Measurements from ENCODE around the gene SHROOM3.

Gene SHROOM3

GRCh38 chr4:76498550-76498949 is 63.5 kb downstream of the SHROOM3 start:
- DNase-seq, result no peak

- no peak for DNase-seq
Observed at GRCh38 chr4:76499461-76499860, 64.4 kb downstream of the SHROOM3 start.

GRCh38 chr4:76502886-76503285 is 67.9 kb downstream of the SHROOM3 start:
- DNase-seq, result no peak

GRCh38 chr4:76504613-76505465 is 69.8 kb downstream of the SHROOM3 start:
- no peak for DNase-seq

GRCh38 chr4:76511947-76512346 is 76.9 kb downstream of the SHROOM3 start:
- DNase-seq, result no peak

- DNase-seq, result no peak
Observed at GRCh38 chr4:76513482-76513881, 78.5 kb downstream of the SHROOM3 start.

- no peak for DNase-seq
Observed at GRCh38 chr4:76514087-76514486, 79.1 kb downstream of the SHROOM3 start.

GRCh38 chr4:76515975-76516843 is 81.2 kb downstream of the SHROOM3 start:
- DNase-seq, result no peak

- no peak for DNase-seq
Observed at GRCh38 chr4:76518241-76518640, 83.2 kb downstream of the SHROOM3 start.

- DNase-seq, result no peak
Observed at GRCh38 chr4:76523593-76523992, 88.6 kb downstream of the SHROOM3 start.

- no peak for DNase-seq
Observed at GRCh38 chr4:76525751-76526150, 90.7 kb downstream of the SHROOM3 start.

GRCh38 chr4:76526585-76526990 is 91.6 kb downstream of the SHROOM3 start:
- DNase-seq, result no peak

- no peak for DNase-seq
Observed at GRCh38 chr4:76527666-76528065, 92.6 kb downstream of the SHROOM3 start.

GRCh38 chr4:76531597-76531996 is 96.6 kb downstream of the SHROOM3 start:
- no peak for DNase-seq

- no peak for DNase-seq
Observed at GRCh38 chr4:76532805-76533204, 97.8 kb downstream of the SHROOM3 start.

- no peak for DNase-seq
Observed at GRCh38 chr4:76533314-76533713, 98.3 kb downstream of the SHROOM3 start.

- no peak for DNase-seq
Observed at GRCh38 chr4:76535603-76536372, 100.8 kb downstream of the SHROOM3 start.

- no peak for DNase-seq
Observed at GRCh38 chr4:76536373-76536689, 101.3 kb downstream of the SHROOM3 start.

GRCh38 chr4:76538296-76538695 is 103.3 kb downstream of the SHROOM3 start:
- DNase-seq, result no peak

- no peak for DNase-seq
Observed at GRCh38 chr4:76539979-76540378, 105.0 kb downstream of the SHROOM3 start.

- DNase-seq, result no peak
Observed at GRCh38 chr4:76540486-76540885, 105.5 kb downstream of the SHROOM3 start.

GRCh38 chr4:76543378-76543777 is 108.3 kb downstream of the SHROOM3 start:
- no peak for DNase-seq

GRCh38 chr4:76544725-76545124 is 109.7 kb downstream of the SHROOM3 start:
- no peak for DNase-seq

Measured in activated T-cell treated with anti-CD3 and anti-CD28 coated beads, Interleukin-2, amount 50 U/mL, for 1 hour (primary cell).